ENCODE results near the gene CDC42SE1. TPM values are rescaled to one million over a fixed set of nuclear protein-coding genes. Genes with fewer than 3 reads are reported as not detected.
"Not testable (repeated sequence)": the region's sequence is repeated elsewhere in the genome, so short reads cannot be mapped to it uniquely, and the experiment has no call there.

The CDC42SE1 gene
- total RNA-seq, 1 experiment from 2014 or later: 81.2 TPM

GRCh38 chr1:151098126-151098525 lies 38.7 kb upstream of the CDC42SE1 start:
- Histone ChIP-seq H3K27me3 (ENCODE audit: control insufficient read depth, insufficient read depth, low read length) (no peaks in the 10 kb centered on the region), H3K4me3 (ENCODE audit: low read depth in 2 of 2, low read length in 2 of 2) (no peak overlapping the region), H3K9me3 (ENCODE audit: control insufficient read depth, insufficient read depth, low read depth, low read length) (no peaks in the 10 kb centered on the region), H3K4me1 (ENCODE audit: control insufficient read depth, insufficient read depth, low read length) (no peaks in the 10 kb centered on the region), H3K27ac (ENCODE audit: low read length) (no peak overlapping the region), H3K36me3 (ENCODE audit: control insufficient read depth, insufficient read depth, low read length) (no peaks in the 10 kb centered on the region)
- intact Hi-C loops (cut with micrococcal nuclease; ENCODE audit: unreplicated experiment) (no loop called here), in situ Hi-C loops (cut with HindIII; ENCODE audit: low pct_unique_long_range_greater_than_20kb, low sequenced_read_pairs) (loop anchor here (5.0 kb wide), 1 partner anchor 34 kb away; no protein-coding TSS in a partner anchor)
- CTCF ChIA-PET: interaction anchor here (0.9 kb wide), 1 partner anchor 57 kb away, joined by 4 read pairs; no protein-coding TSS in a partner anchor
- TF ChIP-seq REST (IDR thresholded peaks at IDR 0.05; ENCODE audit: insufficient read depth in 1 of 2, low read depth in 2 of 2, low read length in 1 of 2): no peak
- TF ChIP-seq TCF7L2 (IDR thresholded peaks at IDR 0.05; ENCODE audit: low read depth, low read length): no peak
- no peak for TF ChIP-seq CTCF (IDR thresholded peaks at IDR 0.05)
- no peak for TF ChIP-seq SIN3A (IDR thresholded peaks at IDR 0.05; ENCODE audit: borderline replicate concordance, insufficient read depth, low read depth, low read length)
- TF ChIP-seq POLR2AphosphoS5 (IDR thresholded peaks at IDR 0.05; ENCODE audit: low read depth, low read length): no peak
- no TSS peak for BruUV-seq (replicated peaks)
- DNase-seq (ENCODE audit: low read depth, low spot score): no peak
- ATAC-seq: no peak
- POLR2A ChIA-PET: interaction anchor here (0.7 kb wide), 1 partner anchor 837 kb away, joined by 3 read pairs; no protein-coding TSS in a partner anchor

- POLR2A ChIA-PET: interaction anchor here (0.7 kb wide), 1 partner anchor 837 kb away, joined by 3 read pairs; no protein-coding TSS in a partner anchor
- H3K4me3 ChIP-seq (ENCODE audit: low read depth in 2 of 2, low read length in 2 of 2); H3K36me3 ChIP-seq (ENCODE audit: control insufficient read depth, insufficient read depth, low read length); H3K27me3 ChIP-seq (ENCODE audit: control insufficient read depth, insufficient read depth, low read length); ATAC-seq; intact Hi-C loops (cut with micrococcal nuclease; ENCODE audit: unreplicated experiment); H3K27ac ChIP-seq (ENCODE audit: low read length); H3K9me3 ChIP-seq (ENCODE audit: control insufficient read depth, insufficient read depth, low read depth, low read length); DNase-seq (ENCODE audit: low read depth, low spot score); H3K4me1 ChIP-seq (ENCODE audit: control insufficient read depth, insufficient read depth, low read length); BruUV-seq (replicated peaks): not testable (repeated sequence)
- in situ Hi-C loops (cut with HindIII; ENCODE audit: low pct_unique_long_range_greater_than_20kb, low sequenced_read_pairs): loop anchor here (5.0 kb wide), 1 partner anchor 35 kb away; no protein-coding TSS in a partner anchor
- CTCF ChIA-PET: interaction anchor here (0.9 kb wide), 1 partner anchor 58 kb away, joined by 4 read pairs; no protein-coding TSS in a partner anchor
Measured at GRCh38 chr1:151097426-151097825, 38.0 kb upstream of the CDC42SE1 start.

GRCh38 chr1:151085953-151086559 lies 26.6 kb upstream of the CDC42SE1 start:
- Histone ChIP-seq H3K9me3 (ENCODE audit: control insufficient read depth, insufficient read depth, low read depth, low read length) (no peaks in the 10 kb centered on the region), H3K27ac (ENCODE audit: low read length) (no peak overlapping the region), H3K4me1 (ENCODE audit: control insufficient read depth, insufficient read depth, low read length) (no peaks in the 10 kb centered on the region), H3K36me3 (ENCODE audit: control insufficient read depth, insufficient read depth, low read length) (no peaks in the 10 kb centered on the region), H3K27me3 (ENCODE audit: control insufficient read depth, insufficient read depth, low read length) (no peaks in the 10 kb centered on the region), H3K4me3 (ENCODE audit: low read depth in 2 of 2, low read length in 2 of 2) (no peak overlapping the region)
- no peak for TF ChIP-seq POLR2AphosphoS5 (IDR thresholded peaks at IDR 0.05; ENCODE audit: low read depth, low read length)
- no peak for TF ChIP-seq TCF7L2 (IDR thresholded peaks at IDR 0.05; ENCODE audit: low read depth, low read length)
- no peak for TF ChIP-seq REST (IDR thresholded peaks at IDR 0.05; ENCODE audit: insufficient read depth in 1 of 2, low read depth in 2 of 2, low read length in 1 of 2)
- no peak for TF ChIP-seq SIN3A (IDR thresholded peaks at IDR 0.05; ENCODE audit: borderline replicate concordance, insufficient read depth, low read depth, low read length)
- no peak for TF ChIP-seq CTCF (IDR thresholded peaks at IDR 0.05)
- DNase-seq (ENCODE audit: low read depth, low spot score) (no peak), ATAC-seq (no peak)
- in situ Hi-C loops (cut with HindIII; ENCODE audit: low pct_unique_long_range_greater_than_20kb, low sequenced_read_pairs) (no loop called here), intact Hi-C loops (cut with micrococcal nuclease; ENCODE audit: unreplicated experiment) (no loop called here)
- no TSS peak for BruUV-seq (replicated peaks)
- ChIA-PET POLR2A (no interaction called here), CTCF (no interaction called here)

Measured in Panc1 (cell line).